Airway epithelial cell (primary cell): ENCODE results near the gene ADORA1. TPM values are rescaled to one million over a fixed set of nuclear protein-coding genes. Genes with fewer than 3 reads are reported as not detected.

ENCODE experiments used
- total RNA-seq: library from RNA; depleted of rRNA; stranded (reverse); fragments of >200 nt; gene quantifications from 2 replicates; pipeline ENCODE4 v1.2.3, GENCODE V29; 2015

Gene ADORA1
- 0.09 and 0.14 TPM in 2 replicates for total RNA-seq

DNA sequence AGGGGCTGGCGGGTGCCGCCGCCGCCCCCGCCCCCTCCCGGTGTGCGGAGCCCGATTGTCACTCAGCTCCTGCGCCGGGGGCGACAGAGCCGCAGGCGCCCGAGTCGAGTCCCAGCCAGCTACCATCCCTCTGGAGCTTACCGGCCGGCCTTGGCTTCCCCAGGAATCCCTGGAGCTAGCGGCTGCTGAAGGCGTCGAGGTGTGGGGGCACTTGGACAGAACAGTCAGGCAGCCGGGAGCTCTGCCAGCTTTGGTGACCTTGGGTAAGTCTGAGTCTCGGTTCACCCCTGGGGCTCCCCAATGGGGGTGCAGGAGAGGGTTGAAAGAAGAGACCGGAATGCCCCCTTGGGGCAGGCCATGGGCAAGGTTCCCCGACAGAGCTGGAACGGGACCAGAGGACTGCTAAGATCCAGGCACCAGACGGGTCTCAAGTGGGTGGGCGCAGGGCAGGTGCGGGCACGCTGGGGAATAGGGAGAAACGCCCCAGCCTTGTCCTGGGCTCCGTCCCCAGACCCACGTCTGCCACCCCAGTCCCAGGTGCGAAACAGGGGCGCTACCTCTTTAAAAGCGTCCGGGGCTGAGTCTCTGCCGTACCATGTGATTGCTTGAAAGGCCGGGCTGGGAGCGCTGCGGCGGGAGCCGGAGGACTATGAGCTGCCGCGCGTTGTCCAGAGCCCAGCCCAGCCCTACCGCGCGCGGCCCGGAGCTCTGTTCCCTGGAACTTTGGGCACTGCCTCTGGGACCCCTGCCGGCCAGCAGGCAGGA lies at the start of gene ADORA1:
ADORA1 (plus strand) TSS at position 61 of the 765 bp plus-strand sequence. CDS start 1,116 bp downstream, outside the sequence.

DNA sequence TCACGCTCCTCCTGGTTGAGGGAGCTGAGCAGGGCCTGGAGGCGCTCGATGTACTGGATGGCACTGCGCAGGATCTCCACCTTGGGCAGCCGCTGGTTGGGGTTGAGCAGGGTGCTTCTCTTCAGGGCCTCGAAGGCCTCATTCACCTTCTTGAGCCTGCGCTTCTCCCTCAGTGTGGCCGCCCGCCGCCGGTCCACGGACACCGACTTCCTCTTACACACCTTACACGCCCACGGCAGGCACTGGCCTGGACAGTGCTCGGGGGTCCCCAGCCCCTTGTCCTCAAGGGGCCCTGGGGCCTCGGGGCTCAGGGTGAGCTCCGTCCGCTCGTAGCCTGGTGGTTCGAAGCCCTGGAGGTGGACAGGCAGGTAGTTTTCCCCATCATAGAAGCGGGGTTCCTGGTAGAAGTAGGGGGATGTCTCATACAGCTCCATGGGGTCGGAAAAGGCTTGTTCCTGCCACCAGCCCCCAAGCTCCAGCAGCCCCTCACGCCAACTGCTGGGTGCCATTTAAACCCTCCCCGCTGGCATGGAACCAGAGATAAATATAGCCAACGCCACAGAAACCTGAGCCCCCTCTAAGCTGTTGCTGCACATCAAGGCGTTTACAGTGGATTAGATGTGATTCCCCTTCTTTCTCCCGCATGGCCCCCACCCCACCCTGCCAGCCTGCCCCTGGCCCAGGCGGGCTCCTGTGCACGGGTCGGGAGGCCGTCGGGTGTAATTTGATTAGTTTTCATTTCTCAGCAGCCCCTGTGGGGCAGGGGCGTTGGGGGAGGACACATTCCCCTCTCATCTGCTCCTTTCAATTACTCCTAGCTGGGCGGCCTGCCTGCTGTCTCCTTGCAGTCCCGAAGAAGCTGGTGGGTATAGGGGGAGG lies 41.8 kb upstream of the ADORA1 start, which contains the start of gene MYOG:
MYOG (minus strand) TSS at position 485 of the 879 bp plus-strand sequence; CDS start at position 434, 51 bp downstream.

DNA sequence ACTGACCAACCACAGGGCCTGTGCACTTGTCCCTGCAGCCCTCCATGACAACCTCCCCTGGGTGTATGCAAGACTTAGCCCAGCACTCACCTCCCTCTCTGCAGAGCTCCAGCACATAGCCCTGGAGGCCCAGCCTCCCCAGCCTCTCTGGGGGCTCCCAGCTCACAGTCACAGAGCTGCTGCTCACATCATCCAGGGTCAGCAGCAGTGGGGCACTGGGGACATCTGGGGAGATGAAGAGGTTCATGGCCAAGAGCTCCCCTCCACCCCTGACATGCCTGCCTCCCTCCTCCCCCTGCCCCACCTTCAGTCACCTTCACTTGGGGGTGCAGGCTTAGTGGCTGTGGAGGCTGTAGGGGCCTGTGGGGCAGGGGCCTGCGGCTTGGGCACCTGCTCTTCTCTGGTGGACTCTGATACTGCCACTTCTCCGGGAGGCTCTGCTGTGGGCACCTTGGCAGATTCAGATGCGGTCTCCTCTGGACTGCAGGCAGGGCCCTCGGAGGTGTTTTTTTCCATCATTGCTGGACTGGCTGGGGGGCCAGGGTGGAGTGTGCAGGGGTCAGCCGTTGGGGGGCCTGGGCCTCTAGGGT lies 47.8 kb downstream of the ADORA1 start, which contains the start of gene MYBPH:
MYBPH (minus strand) TSS at position 590 of the 590 bp plus-strand sequence; CDS start at position 519, 71 bp downstream.

DNA sequence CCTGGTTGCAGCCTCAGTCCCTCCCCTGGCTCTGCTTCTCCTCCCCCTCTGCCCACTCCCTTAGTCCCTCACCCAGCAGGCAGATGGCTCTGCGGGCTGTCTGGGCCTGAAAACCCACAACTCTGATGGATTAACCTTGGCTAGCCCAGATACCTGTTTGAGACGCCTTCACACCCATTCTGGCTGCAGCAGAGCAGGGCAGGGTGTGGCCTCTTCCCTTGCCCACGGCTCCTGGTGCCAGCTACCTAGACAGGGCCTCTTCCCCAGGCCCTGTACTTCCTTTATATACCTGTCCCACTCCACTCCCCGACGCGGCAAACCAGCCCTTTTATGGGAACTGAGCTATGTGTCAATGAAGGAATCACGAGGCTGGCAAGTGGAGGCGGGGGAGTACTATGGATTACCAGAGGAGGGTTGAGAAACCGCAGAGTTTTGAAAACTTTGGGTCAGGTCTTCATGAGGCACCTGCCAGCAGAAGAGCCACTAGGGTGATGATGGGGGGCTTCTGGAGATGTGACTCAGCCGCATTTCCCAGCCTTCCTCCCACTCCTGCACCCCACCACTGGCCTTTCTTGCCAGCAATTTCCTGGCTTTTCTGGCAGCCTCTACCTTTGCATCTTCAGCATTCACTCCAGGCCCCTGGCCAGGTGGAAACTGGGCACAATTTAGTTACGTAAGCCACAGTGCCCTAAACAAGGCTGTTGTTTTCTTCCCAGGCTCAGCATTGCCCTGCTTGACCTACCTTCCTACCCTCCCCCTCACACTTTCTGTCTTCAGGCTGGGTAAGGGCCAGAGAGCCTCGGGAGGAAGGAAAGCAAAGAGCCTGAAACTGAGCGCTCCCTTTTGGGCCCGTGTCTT lies 59.1 kb downstream of the ADORA1 start, which contains the start of gene CHI3L1:
CHI3L1 (minus strand) TSS at position 259 of the 858 bp plus-strand sequence; CDS start at position 178, 81 bp downstream.

Other genes starting within 250 kb of the ADORA1 start
- 3.4 and 6.9 TPM in 2 replicates for gene RABIF, start 238.6 kb upstream of the ADORA1 start, total RNA-seq
- gene KLHL12, start 200.5 kb upstream of the ADORA1 start, total RNA-seq, result 16.4 and 19.0 TPM in 2 replicates
- 97.3 and 108 TPM in 2 replicates for gene ADIPOR1, start 169.4 kb upstream of the ADORA1 start, total RNA-seq
- 83.6 and 96.8 TPM in 2 replicates for gene CYB5R1, start 160.5 kb upstream of the ADORA1 start, total RNA-seq
- 83.1 and 85.8 TPM in 2 replicates for gene TMEM183A, start 120.4 kb upstream of the ADORA1 start, total RNA-seq
- 2.0 and 2.6 TPM in 2 replicates for gene PPFIA4, start 101.2 kb upstream of the ADORA1 start, total RNA-seq
- not detected in 2 replicates for gene MYOG, start 41.7 kb upstream of the ADORA1 start, total RNA-seq
- not detected in 2 replicates for gene MYBPH, start 48.1 kb downstream of the ADORA1 start, total RNA-seq
- 0.09 and 0.35 TPM in 2 replicates for gene CHI3L1, start 59.0 kb downstream of the ADORA1 start, total RNA-seq
- gene CHIT1, start 101.9 kb downstream of the ADORA1 start, total RNA-seq, result not detected in 2 replicates
- gene BTG2, start 177.8 kb downstream of the ADORA1 start, total RNA-seq, result 57.2 and 85.4 TPM in 2 replicates
- gene FMOD, start 223.4 kb downstream of the ADORA1 start, total RNA-seq, result 0.05 TPM in 1 of 2 replicates, not detected in the other